Gastroesophageal sphincter (tissue), 3 donors: ENCODE measurements around the gene MRAP2.

Experiments used
- CTCF ChIP-seq, 4 experiments: fragments of 200-600 bp in 2 of 4; fragments of 450-650 bp in 2 of 4; sonication (generic) in 1 of 4; IDR thresholded peaks; one replicate each; pipeline ENCODE4 v1.5.1; 2017 to 2019; ENCODE audit warnings: antibody characterized with exemption in 4 of 4, mild to moderate bottlenecking in 2 of 4, moderate library complexity in 2 of 4
- POLR2A ChIP-seq, 2 donors: fragments of 450-650 bp; IDR thresholded peaks; one replicate each; pipeline ENCODE4 v1.6.1; 2017; ENCODE audit warnings: antibody characterized with exemption in 2 of 2, mild to moderate bottlenecking in 2 of 2, moderate library complexity in 1 of 2

DNA sequence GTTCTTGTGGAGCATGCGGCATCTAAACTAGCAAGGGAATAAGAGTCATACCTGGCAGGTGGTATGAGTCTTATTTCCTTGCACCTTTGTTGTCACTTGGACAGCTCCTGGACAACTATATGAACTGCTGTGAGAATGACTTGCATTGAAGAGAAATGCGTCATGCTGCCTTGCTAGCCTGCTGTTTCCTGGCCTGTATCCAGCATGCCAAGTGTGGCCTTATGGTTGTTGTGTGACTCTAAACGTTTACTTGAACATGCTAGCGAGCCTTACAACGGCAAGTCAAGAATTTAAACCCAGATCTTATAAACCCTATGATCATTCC lies 103.4 kb downstream of the MRAP2 start:
- no peak for TF ChIP-seq POLR2A (IDR thresholded peaks at IDR 0.05)
- TF ChIP-seq CTCF (IDR thresholded peaks at IDR 0.05), result no peak
